Left ventricle myocardium inferior (tissue), 1 donor: ENCODE results near the gene OXCT1. TPM values are rescaled to one million over a fixed set of nuclear protein-coding genes. Genes with fewer than 3 reads are reported as not detected.
"Not testable (repeated sequence)": the region's sequence is repeated elsewhere in the genome, so short reads cannot be mapped to it uniquely, and the experiment has no call there.

Experiments used
- DNase-seq: peaks from one replicate; pipeline ENCODE4 v3.0.0-alpha.2; 2020
- H3K27ac ChIP-seq: fragments of 200-600 bp; replicated peaks from 2 replicates; pipeline ENCODE4 v1.8.0; 2021
- H3K27me3 ChIP-seq: fragments of 200-600 bp; 2 replicates; pipeline ENCODE4 v1.8.0; 2021; ENCODE audit warnings: low read depth
- H3K36me3 ChIP-seq: fragments of 200-600 bp; 2 replicates; pipeline ENCODE4 v1.8.0; 2021
- H3K4me1 ChIP-seq: fragments of 200-600 bp; 2 replicates; pipeline ENCODE4 v1.8.0; 2021
- H3K4me3 ChIP-seq: fragments of 200-600 bp; 2 replicates; pipeline ENCODE4 v1.8.0; 2021; ENCODE audit warnings: mild to moderate bottlenecking, moderate library complexity
- H3K9me3 ChIP-seq: fragments of 200-600 bp; replicated peaks from 2 replicates; pipeline ENCODE4 v1.8.0; 2021
- intact Hi-C: fragments of 100-400 bp; cut with micrococcal nuclease; formaldehyde crosslinking; loops from one replicate; pipeline ENCODE4 v1.11.0; 2022
- total RNA-seq: library from RNA; stranded (reverse); fragmentation: NEBNext Ultra II Directional; extraction: Animal tissue kit (Norgen Biotek cat#: 25700); gene quantifications from one replicate; pipeline ENCODE4 v1.2.1, GENCODE V29; 2021
- TF ChIP-seq, protein P1 (sequence below): fragments of 200-600 bp; IDR thresholded peaks from 2 replicates; pipeline ENCODE4 v1.8.0; 2021; ENCODE audit warnings: antibody characterized with exemption, mild to moderate bottlenecking, borderline replicate concordance
- donor health status: DM: no; HTN: yes; CAD: no; lungs with severe emphysema.

The OXCT1 gene
- total RNA-seq, 1 donor from 2014 or later = 234 TPM

DNA sequence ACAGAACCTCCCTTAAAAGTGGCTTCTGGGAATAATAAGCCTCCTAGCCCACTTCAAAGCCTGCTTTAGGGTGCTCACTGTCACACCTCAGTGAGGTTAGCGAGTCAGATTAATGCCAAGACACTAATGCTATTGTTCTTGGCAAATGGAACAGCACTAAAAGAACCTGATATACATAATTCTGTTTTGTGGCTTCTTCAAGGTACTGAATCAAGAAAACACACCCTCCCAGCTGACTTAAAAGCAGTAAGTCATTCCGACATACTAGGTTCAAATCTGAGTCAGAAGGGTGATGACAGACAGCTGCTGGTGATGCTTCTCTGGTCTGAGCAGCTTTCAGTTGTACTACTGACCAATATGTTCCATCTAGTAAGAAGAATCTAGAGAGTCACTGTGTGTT, 121.6 kb downstream of the OXCT1 start:
- no peak for DNase-seq
- TF ChIP-seq, protein P1, sequence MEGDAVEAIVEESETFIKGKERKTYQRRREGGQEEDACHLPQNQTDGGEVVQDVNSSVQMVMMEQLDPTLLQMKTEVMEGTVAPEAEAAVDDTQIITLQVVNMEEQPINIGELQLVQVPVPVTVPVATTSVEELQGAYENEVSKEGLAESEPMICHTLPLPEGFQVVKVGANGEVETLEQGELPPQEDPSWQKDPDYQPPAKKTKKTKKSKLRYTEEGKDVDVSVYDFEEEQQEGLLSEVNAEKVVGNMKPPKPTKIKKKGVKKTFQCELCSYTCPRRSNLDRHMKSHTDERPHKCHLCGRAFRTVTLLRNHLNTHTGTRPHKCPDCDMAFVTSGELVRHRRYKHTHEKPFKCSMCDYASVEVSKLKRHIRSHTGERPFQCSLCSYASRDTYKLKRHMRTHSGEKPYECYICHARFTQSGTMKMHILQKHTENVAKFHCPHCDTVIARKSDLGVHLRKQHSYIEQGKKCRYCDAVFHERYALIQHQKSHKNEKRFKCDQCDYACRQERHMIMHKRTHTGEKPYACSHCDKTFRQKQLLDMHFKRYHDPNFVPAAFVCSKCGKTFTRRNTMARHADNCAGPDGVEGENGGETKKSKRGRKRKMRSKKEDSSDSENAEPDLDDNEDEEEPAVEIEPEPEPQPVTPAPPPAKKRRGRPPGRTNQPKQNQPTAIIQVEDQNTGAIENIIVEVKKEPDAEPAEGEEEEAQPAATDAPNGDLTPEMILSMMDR = no peak
- intact Hi-C loops = no loop called here
- peaks cover 8% of the 10 kb centered on the region for H3K4me1 ChIP-seq
- no peaks in the 10 kb centered on the region for H3K9me3 ChIP-seq
- H3K4me3 ChIP-seq = no peak overlapping the region
- H3K27me3 ChIP-seq = no peaks in the 10 kb centered on the region
- peaks cover 45% of the 10 kb centered on the region for H3K36me3 ChIP-seq
- H3K27ac ChIP-seq = no peak overlapping the region

DNA sequence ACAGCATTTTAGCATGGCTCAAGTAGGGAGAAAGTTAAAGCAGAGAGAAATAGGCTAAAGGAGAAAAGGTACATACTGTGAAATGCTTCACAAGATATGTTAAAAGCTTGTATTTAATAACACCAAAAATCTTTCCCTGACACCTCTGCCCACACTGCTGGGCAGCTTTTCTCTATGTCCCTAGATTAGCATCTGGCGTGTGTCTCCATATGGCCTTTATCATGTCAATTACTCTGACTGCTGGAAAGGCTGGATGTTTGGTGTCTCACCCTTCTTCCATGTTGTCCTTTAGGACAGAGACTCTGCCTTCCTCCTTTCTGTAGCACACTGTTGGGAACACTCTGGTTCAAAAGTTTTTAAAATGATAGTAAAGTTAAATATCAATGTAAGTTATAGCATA, 122.5 kb downstream of the OXCT1 start:
- Histone ChIP-seq H3K36me3 (peaks cover 45% of the 10 kb centered on the region), H3K27me3 (no peaks in the 10 kb centered on the region), H3K4me1 (peaks cover 8% of the 10 kb centered on the region), H3K9me3 (no peaks in the 10 kb centered on the region), H3K4me3 (no peak overlapping the region), H3K27ac (no peak overlapping the region)
- DNase-seq = no peak
- TF ChIP-seq, protein P1 = no peak
- intact Hi-C loops = no loop called here

DNA sequence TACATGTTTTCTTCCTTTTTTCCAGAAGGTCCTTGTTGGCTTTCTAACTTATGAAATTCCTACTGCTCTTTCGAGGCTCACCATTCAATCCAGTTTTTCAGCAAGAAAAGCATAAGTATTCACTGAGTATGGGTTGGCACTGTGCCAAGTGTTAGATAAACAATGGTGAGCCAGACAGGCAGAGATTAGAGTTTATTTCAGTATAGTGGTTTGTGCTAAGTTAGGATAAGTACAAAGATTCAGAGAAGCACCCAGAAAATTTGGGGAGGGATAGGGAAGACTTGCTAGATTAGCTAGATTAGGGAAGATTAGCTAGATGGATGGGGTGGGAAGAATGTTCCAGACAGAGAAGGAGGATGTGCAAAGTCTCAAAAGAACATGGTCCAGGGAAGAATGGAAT, 122.9 kb downstream of the OXCT1 start:
- H3K4me3 ChIP-seq = no peak overlapping the region
- intact Hi-C loops = no loop called here
- no peak overlapping the region for H3K27ac ChIP-seq
- no peaks in the 10 kb centered on the region for H3K27me3 ChIP-seq
- TF ChIP-seq, protein P1 = no peak
- peaks cover 45% of the 10 kb centered on the region for H3K36me3 ChIP-seq
- H3K4me1 ChIP-seq = peaks cover 8% of the 10 kb centered on the region
- no peak for DNase-seq
- no peaks in the 10 kb centered on the region for H3K9me3 ChIP-seq

DNA sequence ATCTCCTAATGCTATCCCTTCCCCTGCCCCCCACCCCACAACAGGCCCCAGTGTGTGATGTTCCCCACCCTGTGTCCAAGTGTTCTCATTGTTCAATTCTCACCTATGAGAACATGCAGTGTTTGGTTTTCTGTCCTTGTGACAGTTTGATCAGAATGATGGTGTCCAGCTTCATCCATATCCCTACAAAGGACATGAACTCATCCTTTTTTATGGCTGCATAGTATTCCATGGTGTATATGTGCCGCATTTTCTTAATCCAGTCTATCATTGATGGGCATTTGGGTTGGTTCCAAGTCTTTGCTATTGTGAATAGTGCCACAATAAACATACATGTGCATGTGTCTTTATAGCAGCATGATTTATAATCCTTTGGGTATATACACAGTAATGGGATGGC, 127.6 kb downstream of the OXCT1 start:
- H3K4me3 ChIP-seq, DNase-seq, H3K9me3 ChIP-seq, H3K27me3 ChIP-seq, H3K27ac ChIP-seq, intact Hi-C loops, H3K4me1 ChIP-seq: not testable (repeated sequence)
- peaks cover 48% of the 10 kb centered on the region for H3K36me3 ChIP-seq

DNA sequence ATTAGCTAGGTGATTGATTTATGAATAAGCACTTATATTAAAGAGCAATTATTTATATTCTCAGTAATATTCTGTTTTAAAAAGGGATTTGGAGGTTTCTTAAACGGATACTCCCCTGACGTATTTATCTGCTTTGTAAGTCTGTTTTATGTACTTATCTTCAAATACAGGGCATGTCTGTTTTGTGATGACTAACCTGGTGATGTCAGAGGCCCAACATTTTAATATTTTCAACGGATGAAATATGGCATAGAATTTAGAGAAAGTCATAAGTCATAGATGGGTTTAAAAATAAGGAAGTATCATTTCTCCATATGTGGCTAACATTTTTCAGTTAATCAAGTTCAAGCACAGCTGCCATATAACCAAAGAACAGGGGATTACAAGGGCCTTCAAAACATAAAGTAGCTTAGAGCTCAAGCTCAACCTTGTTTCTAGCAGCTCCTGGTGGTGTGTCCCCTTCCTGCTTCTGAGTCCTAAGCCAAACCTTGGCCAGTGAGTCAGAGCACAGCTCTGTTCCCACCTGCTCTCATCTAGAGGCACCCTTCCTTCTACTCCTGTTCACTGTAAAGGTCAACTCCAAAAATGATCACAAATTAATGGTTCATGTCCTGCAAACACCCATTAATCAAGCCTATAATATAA, 131.4 kb downstream of the OXCT1 start:
- Histone ChIP-seq H3K27ac (no peak overlapping the region), H3K9me3 (no peaks in the 10 kb centered on the region), H3K36me3 (peaks cover 49% of the 10 kb centered on the region), H3K27me3 (no peaks in the 10 kb centered on the region), H3K4me3 (no peak overlapping the region), H3K4me1 (no peaks in the 10 kb centered on the region)
- TF ChIP-seq, protein P1 = no peak
- no peak for DNase-seq
- intact Hi-C loops = no loop called here

DNA sequence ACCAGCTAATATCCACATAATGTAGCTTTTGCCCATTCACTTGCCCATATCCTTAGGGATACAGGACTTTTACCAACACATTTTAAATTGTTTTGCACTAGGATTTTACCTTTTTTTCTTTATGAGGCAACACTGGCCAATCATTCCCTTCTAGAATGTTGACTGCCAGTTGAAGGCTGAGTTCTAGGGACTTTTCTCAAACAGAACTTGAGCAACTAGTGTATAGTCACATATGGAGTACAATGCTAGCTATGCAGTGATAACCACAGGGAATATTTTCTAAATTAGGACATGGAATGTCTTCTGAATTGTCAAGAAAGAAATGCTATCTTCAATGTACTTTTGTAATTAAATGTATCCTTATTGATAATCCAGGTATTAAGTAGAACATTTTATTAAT, 133.6 kb downstream of the OXCT1 start:
- Histone ChIP-seq H3K27me3 (no peaks in the 10 kb centered on the region), H3K36me3 (peaks cover 47% of the 10 kb centered on the region), H3K9me3 (no peaks in the 10 kb centered on the region), H3K4me3 (no peak overlapping the region), H3K4me1 (no peaks in the 10 kb centered on the region), H3K27ac (no peak overlapping the region)
- TF ChIP-seq, protein P1 = no peak
- DNase-seq = no peak
- intact Hi-C loops = no loop called here
